Glomerular visceral epithelial cell (primary cell): Measurements from ENCODE around the gene PTCH2.
"Not testable (repeated sequence)": the region's sequence is repeated elsewhere in the genome, so short reads cannot be mapped to it uniquely, and the experiment has no call there.

Source experiments
- DNase-seq: peaks from one replicate; pipeline ENCODE4 v3.0.0-alpha.2; 2016; ENCODE audit errors: extremely low spot score

The PTCH2 gene

GRCh38 chr1:44820328-44821239 lies 22.5 kb downstream of the PTCH2 start:
- DNase-seq = no peak

DNA sequence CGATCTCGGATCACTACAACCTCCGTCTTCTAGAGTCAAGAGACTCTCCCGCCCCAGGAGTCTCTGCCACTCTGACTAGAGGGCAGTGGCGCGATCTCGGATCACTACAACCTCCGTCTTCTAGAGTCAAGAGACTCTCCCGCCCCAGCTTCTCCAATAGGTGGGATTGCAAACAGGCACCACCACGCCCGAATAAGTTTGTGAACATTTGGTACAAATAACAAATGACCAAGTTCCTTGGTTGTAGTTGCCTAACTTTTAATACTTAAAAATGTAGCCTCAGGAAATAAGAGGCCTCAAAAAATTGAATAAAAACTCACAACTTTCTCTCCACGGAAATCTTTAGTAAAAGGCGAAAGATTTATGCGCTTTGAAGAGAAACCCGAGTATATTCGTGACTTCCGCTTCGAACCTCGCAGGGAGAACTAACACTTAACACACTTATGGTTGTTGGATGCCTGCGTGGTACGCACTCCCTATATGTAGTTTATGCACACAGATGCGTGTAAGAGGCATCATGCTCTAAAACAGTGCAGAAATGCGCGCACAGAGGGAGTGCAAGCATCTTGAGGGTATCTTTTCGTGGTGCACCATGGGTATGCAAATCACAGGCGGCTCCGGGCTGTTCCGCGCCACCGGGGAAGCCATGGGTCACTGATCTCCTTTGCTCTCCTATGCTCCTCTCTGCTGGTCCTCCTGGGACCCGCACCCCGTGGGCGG lies 23.3 kb downstream of the PTCH2 start:
- DNase-seq = peak; percentile 95

DNA sequence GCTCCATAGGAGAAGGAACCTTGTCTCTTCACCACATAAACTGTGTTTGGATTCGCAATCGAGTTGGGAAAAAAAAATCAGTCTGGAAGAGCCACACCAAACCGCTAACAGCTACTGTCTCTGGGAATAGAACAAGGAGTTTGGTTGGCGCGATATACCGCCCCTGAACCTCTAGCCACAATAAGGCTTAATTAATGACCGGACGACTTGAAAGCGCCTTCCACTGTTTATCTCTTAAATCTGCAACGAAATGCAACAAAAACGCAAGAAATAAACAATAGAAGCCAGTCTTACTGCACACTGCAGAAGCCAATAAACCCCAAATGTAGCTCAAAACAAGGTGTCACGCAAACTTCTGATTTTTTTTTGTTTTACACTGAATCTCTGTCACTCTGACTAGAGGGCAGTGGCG lies 23.9 kb downstream of the PTCH2 start:
- DNase-seq = no peak

DNA sequence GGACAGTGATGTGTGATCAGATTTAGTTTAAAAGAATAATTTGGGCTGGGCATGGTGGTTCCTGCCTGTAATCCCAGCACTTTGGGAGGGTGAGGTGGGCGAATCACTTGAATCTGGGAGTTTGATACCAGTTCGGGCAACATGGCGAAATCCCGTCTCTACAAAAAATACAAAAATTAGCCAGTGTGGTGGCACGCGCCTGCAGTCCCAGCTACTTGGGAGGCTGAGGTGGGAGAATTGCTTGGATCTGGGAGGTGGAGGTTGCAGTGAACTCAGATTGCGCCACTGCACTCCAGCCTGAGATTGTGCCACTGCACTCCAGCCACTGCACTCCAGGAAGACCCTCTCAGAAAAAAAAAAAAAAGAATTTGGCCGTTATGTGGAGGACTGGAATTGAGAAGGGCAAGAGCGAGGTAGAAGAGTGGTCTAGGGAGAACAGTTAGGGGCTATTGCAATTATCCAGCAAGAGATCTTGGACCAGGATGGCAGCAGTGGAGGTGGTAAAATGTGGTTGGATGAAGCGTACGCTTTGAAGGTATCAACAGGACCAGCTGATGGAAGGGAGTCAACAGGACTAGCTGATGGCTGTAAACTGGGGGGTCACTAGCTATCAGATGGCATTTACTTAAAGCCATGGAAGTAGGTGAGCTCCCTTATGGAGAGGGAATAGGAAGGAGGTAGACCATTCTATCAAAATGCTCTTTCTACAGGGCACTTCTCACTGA lies 25.1 kb downstream of the PTCH2 start:
- DNase-seq = no peak

GRCh38 chr1:44817307-44817706 lies 25.7 kb downstream of the PTCH2 start:
- no peak for DNase-seq

DNA sequence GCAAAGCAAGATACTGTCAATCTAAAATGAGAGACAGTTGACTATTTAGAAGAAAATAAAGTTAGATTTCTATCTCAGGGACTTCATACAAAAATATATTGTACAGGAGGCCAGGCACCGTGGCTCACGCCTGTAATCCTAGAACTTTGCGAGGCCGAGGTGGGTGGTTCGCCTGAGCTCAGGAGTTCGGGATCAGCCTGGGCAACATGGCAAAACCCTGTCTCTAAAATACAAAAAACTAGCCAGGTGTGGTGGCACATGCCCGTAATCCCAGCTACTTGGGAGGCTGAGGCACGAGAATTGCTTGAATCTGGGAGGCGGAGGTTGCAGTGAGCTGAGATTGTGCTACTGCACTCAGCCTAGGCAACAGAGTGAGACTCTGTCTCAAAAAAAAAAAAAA lies 27.1 kb downstream of the PTCH2 start:
- not testable (repeated sequence) for DNase-seq

GRCh38 chr1:44812822-44813543 lies 30.1 kb downstream of the PTCH2 start:
- DNase-seq = no peak

GRCh38 chr1:44811234-44811633 lies 31.8 kb downstream of the PTCH2 start:
- no peak for DNase-seq

- not testable (repeated sequence) for DNase-seq
Measured at GRCh38 chr1:44810762-44811105, 32.3 kb downstream of the PTCH2 start.

GRCh38 chr1:44810101-44810761 lies 32.8 kb downstream of the PTCH2 start:
- DNase-seq = peak; percentile 86

GRCh38 chr1:44808938-44809917 lies 33.8 kb downstream of the PTCH2 start:
- DNase-seq = peak; percentile 31

GRCh38 chr1:44808063-44808937 lies 34.8 kb downstream of the PTCH2 start, which contains the start of gene BTBD19:
Gene BTBD19, plus strand, starts transcription at chr1:44808523. Its CDS starts 298 bp downstream, at chr1:44808821.
- DNase-seq = peak; percentile 91

DNA sequence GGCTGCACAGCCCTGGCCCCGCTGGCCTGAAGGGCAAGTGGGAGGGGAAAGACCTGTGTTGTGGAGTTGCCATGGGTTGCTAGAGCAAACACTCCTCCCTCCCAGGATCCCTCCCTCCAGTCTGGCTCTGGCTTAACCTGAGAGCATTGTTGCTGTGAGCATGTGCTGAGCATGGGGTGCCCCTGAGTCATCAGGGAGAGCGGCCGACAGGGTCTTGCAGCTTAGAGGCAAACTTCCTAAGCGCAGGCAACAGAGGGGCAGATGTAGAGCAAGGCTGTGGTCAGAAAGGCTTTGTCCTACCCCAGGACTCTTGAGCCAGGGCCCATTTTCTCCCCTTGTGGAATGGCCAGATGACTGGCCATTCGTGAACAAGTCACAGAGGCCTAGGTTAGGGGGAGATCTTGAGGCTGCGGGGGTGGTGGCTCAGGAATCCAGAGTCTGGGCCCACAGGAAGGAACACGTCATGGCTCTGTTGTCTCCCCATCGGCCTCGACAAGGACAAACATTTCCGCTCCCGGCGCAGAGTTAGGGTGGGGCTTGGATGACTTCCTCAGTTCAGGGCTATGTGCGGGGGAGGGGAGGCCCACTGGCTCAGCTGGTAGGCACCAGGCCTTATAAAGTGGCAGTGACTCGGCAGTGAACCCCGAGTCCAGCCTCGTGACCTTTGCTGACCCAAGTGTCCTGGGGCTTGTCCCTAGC lies 35.5 kb downstream of the PTCH2 start:
- peak; percentile 100 for DNase-seq

GRCh38 chr1:44806704-44807363 lies 36.2 kb downstream of the PTCH2 start, which contains the start of gene DYNLT4:
Gene DYNLT4, minus strand, starts transcription at chr1:44807351. Its CDS starts 683 bp downstream, at chr1:44806668.
- DNase-seq = no peak

DNA sequence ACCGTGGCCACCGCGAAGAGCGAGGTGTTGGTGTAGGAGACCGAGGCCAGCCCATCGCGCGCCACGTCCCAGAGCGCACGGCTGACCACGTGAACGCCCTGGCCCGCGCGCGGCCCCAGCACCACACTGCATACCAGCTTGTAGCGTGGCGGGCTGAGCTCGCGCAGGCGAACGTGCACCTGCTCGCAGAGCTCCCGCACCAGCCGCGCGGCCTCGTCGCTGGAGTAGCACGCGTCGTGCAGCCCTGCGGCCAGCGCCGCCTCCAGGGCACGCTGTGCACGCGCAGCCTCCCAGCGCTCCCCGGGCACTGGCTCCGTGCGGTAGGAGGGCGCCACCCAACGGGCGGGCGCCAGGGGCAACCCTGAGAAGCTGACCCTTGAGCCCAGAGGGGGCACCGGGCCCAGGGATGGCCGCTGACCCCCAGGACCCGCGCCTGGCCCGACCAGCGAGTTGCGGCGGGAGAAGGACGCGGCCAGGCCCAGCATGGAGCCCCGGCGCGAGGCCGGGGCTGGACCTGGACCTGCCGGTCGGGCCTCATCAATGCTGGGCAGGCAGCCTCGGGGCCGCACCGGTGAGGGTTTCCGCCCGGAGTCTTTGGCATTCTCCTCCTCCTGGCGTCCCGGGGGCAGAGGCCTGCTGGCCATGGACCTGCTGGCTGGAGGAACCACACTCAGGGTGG lies 36.9 kb downstream of the PTCH2 start:
- no peak for DNase-seq

- DNase-seq = no peak
Measured at GRCh38 chr1:44805311-44806024, 37.6 kb downstream of the PTCH2 start.
